Hepatocyte (in vitro differentiated cells): ENCODE measurements around the gene SCARF1.

Experiments used
- EZH2phosphoT487 ChIP-seq: fragments of 200-600 bp; sonication (generic); IDR thresholded peaks from one replicate; pipeline ENCODE4 v1.6.1; 2018; ENCODE audit warnings: antibody characterized with exemption, mild to moderate bottlenecking, low read depth, moderate library complexity; ENCODE audit not compliant: unreplicated experiment, severe bottlenecking
- TF ChIP-seq, protein P1 (sequence below): fragments of 200-600 bp; sonication (generic); IDR thresholded peaks from 2 replicates; pipeline ENCODE4 v1.5.1; 2016; ENCODE audit warnings: antibody characterized with exemption, mild to moderate bottlenecking; ENCODE audit not compliant: poor library complexity

DNA sequence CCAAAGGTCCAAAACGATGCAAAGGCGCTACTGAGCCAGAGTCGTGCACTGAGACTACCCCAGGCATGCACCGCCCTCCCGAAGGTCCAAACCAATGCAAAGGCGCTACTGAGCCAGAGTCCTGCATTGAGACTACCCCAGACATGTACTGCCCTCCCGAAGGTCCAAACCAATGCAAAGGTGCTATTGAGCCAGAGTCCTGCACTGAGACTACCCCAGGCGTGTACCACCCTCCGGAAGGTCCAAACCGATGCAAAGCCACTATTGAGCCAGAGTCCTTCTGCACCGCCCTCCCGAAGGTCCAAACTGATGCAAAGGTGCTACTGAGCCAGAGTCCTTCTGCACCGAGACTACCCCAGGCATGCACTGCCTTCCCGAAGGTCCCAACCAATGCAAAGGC, 44.0 kb downstream of the SCARF1 start:
- TF ChIP-seq, protein P1, sequence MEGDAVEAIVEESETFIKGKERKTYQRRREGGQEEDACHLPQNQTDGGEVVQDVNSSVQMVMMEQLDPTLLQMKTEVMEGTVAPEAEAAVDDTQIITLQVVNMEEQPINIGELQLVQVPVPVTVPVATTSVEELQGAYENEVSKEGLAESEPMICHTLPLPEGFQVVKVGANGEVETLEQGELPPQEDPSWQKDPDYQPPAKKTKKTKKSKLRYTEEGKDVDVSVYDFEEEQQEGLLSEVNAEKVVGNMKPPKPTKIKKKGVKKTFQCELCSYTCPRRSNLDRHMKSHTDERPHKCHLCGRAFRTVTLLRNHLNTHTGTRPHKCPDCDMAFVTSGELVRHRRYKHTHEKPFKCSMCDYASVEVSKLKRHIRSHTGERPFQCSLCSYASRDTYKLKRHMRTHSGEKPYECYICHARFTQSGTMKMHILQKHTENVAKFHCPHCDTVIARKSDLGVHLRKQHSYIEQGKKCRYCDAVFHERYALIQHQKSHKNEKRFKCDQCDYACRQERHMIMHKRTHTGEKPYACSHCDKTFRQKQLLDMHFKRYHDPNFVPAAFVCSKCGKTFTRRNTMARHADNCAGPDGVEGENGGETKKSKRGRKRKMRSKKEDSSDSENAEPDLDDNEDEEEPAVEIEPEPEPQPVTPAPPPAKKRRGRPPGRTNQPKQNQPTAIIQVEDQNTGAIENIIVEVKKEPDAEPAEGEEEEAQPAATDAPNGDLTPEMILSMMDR: no peak
- TF ChIP-seq EZH2phosphoT487: no peak
